Umbilical cord (tissue), 2 donors: ENCODE measurements around the gene PIP4K2A. TPM values are rescaled to one million over a fixed set of nuclear protein-coding genes. Genes with fewer than 3 reads are reported as not detected.
"Not testable (repeated sequence)": the region's sequence is repeated elsewhere in the genome, so short reads cannot be mapped to it uniquely, and the experiment has no call there.

Source experiments
- DNase-seq: peaks from one replicate; pipeline ENCODE4 v3.0.0-alpha.2; 2015; ENCODE audit warnings: low spot score
- total RNA-seq: library from RNA; depleted of rRNA; stranded (reverse); fragments of >200 nt; gene quantifications from one replicate; pipeline ENCODE4 v1.2.3, GENCODE V29; 2014; ENCODE audit warnings: low replicate concordance; ENCODE audit not compliant: insufficient read depth

The PIP4K2A gene
- total RNA-seq, 1 donor from 2014 or later = 35.9 TPM

GRCh38 chr10:22556774-22557173 is 157.6 kb downstream of the PIP4K2A start:
- DNase-seq = no peak

GRCh38 chr10:22554461-22555182 is 159.8 kb downstream of the PIP4K2A start:
- DNase-seq = peak; percentile 96

GRCh38 chr10:22553452-22553995 is 160.9 kb downstream of the PIP4K2A start:
- no peak for DNase-seq

GRCh38 chr10:22552888-22553378 is 161.4 kb downstream of the PIP4K2A start:
- peak; percentile 81 for DNase-seq

GRCh38 chr10:22551681-22552365 is 162.6 kb downstream of the PIP4K2A start:
- DNase-seq = no peak

- no peak for DNase-seq
Measured at GRCh38 chr10:22550732-22551131, 163.6 kb downstream of the PIP4K2A start.

GRCh38 chr10:22548344-22548743 is 166.0 kb downstream of the PIP4K2A start:
- DNase-seq = no peak

- DNase-seq = no peak
Measured at GRCh38 chr10:22545643-22546042, 168.7 kb downstream of the PIP4K2A start.

GRCh38 chr10:22544325-22545068 is 169.9 kb downstream of the PIP4K2A start:
- no peak for DNase-seq

- no peak for DNase-seq
Measured at GRCh38 chr10:22542773-22543172, 171.6 kb downstream of the PIP4K2A start.

- no peak for DNase-seq
Measured at GRCh38 chr10:22541900-22542299, 172.5 kb downstream of the PIP4K2A start.

GRCh38 chr10:22539579-22540298 is 174.6 kb downstream of the PIP4K2A start:
- DNase-seq = no peak

- DNase-seq = no peak
Measured at GRCh38 chr10:22537810-22538209, 176.6 kb downstream of the PIP4K2A start.

- DNase-seq = no peak
Measured at GRCh38 chr10:22536620-22537019, 177.8 kb downstream of the PIP4K2A start.

GRCh38 chr10:22534849-22535604 is 179.4 kb downstream of the PIP4K2A start:
- DNase-seq = no peak

GRCh38 chr10:22531441-22531840 is 182.9 kb downstream of the PIP4K2A start:
- no peak for DNase-seq

GRCh38 chr10:22531008-22531407 is 183.4 kb downstream of the PIP4K2A start:
- no peak for DNase-seq

- DNase-seq = no peak
Measured at GRCh38 chr10:22527520-22527919, 186.9 kb downstream of the PIP4K2A start.

GRCh38 chr10:22524333-22524732 is 190.0 kb downstream of the PIP4K2A start:
- DNase-seq = not testable (repeated sequence)

- not testable (repeated sequence) for DNase-seq
Measured at GRCh38 chr10:22520645-22521044, 193.7 kb downstream of the PIP4K2A start.
